SK-N-SH treated with all-trans-retinoic acid at 6 μM for 48 hours (cell line): ENCODE results near the gene PLXND1.

ENCODE experiments used
- ATAC-seq: fragments of 200-7000 bp; cut with Tn5 transposase; 3 replicates; pipeline ENCODE4 v1.9.1; 2020; ENCODE audit warnings: mild to moderate bottlenecking, moderate library complexity
- ARNTL ChIP-seq: fragments of 450-650 bp; formaldehyde crosslinking; IDR thresholded peaks from 2 replicates; pipeline ENCODE4 v1.5.0; 2020; ENCODE audit warnings: low read depth, mild to moderate bottlenecking, moderate library complexity, borderline replicate concordance
- BACH2 ChIP-seq: fragments of 250-450 bp; sonication (Bioruptor Pico); IDR thresholded peaks from 2 replicates; pipeline ENCODE4 v1.9.0; 2021; ENCODE audit warnings: mild to moderate bottlenecking, borderline replicate concordance
- CREB5 ChIP-seq: fragments of 250-450 bp; sonication (Bioruptor Pico); IDR thresholded peaks from 2 replicates; pipeline ENCODE4 v1.5.1; 2020; ENCODE audit warnings: low read depth, mild to moderate bottlenecking, moderate library complexity
- CSRNP3 ChIP-seq: fragments of 250-450 bp; sonication (Bioruptor Pico); IDR thresholded peaks from 2 replicates; pipeline ENCODE4 v1.5.1; 2021; ENCODE audit warnings: mild to moderate bottlenecking, moderate library complexity
- ESRRG ChIP-seq: fragments of 250-450 bp; sonication (Bioruptor Pico); IDR thresholded peaks from 2 replicates; pipeline ENCODE4 v1.6.1; 2021; ENCODE audit warnings: mild to moderate bottlenecking
- GLIS3 ChIP-seq: fragments of 250-450 bp; sonication (Bioruptor Pico); IDR thresholded peaks from 2 replicates; pipeline ENCODE4 v1.5.0; 2020; ENCODE audit warnings: mild to moderate bottlenecking, moderate library complexity
- OSR1 ChIP-seq: fragments of 250-450 bp; sonication (Bioruptor Pico); IDR thresholded peaks from 2 replicates; pipeline ENCODE4 v1.8.0; 2022; ENCODE audit warnings: moderate library complexity, mild to moderate bottlenecking, inconsistent platforms
- PATZ1 ChIP-seq: fragments of 250-450 bp; sonication (Bioruptor Pico); IDR thresholded peaks from 2 replicates; pipeline ENCODE4 v1.8.0; 2020; ENCODE audit warnings: mild to moderate bottlenecking, moderate library complexity, borderline replicate concordance
- PPARA ChIP-seq: fragments of 250-450 bp; sonication (Bioruptor Pico); IDR thresholded peaks from 2 replicates; pipeline ENCODE4 v1.5.0; 2020; ENCODE audit warnings: mild to moderate bottlenecking, borderline replicate concordance
- RARB ChIP-seq: fragments of 250-450 bp; sonication (Bioruptor Pico); IDR thresholded peaks from 2 replicates; pipeline ENCODE4 v1.8.0; 2021; ENCODE audit warnings: mild to moderate bottlenecking, moderate library complexity
- SNAI2 ChIP-seq: fragments of 250-450 bp; sonication (Bioruptor Pico); IDR thresholded peaks from 2 replicates; pipeline ENCODE4 v1.5.0; 2020; ENCODE audit warnings: mild to moderate bottlenecking, moderate library complexity
- TSHZ2 ChIP-seq: fragments of 250-450 bp; sonication (Bioruptor Pico); IDR thresholded peaks from 2 replicates; pipeline ENCODE4 v1.5.0; 2020; ENCODE audit warnings: mild to moderate bottlenecking, moderate library complexity
- ZC3H10 ChIP-seq: fragments of 250-450 bp; sonication (Bioruptor Pico); IDR thresholded peaks from 2 replicates; pipeline ENCODE4 v1.5.1; 2021; ENCODE audit warnings: mild to moderate bottlenecking, moderate library complexity
- ZFP30 ChIP-seq: fragments of 450-650 bp; formaldehyde crosslinking; IDR thresholded peaks from 2 replicates; pipeline ENCODE4 v1.5.0; 2022; ENCODE audit warnings: mild to moderate bottlenecking, moderate library complexity
- ZNF565 ChIP-seq: fragments of 450-650 bp; formaldehyde crosslinking; conservative IDR thresholded peaks from 2 replicates; pipeline ENCODE4 v1.5.0; 2020; ENCODE audit warnings: low read depth, mild to moderate bottlenecking, moderate library complexity
- ZNF70 ChIP-seq: fragments of 450-650 bp; formaldehyde crosslinking; IDR thresholded peaks from 2 replicates; pipeline ENCODE4 v1.5.0; 2020; ENCODE audit warnings: mild to moderate bottlenecking, moderate library complexity

PLXND1 gene

GRCh38 chr3:129609591-129610182, 3.2 kb upstream of the PLXND1 start:
- ATAC-seq = no peak
- TF ChIP-seq TSHZ2 (CRISPR knock-in tag) (no peak), BACH2 (CRISPR knock-in tag) (no peak), OSR1 (CRISPR knock-in tag) (no peak), PATZ1 (CRISPR knock-in tag) (no peak)

GRCh38 chr3:129608936-129609590, 2.6 kb upstream of the PLXND1 start:
- TF ChIP-seq CSRNP3 (CRISPR knock-in tag) = no peak
- TF ChIP-seq ZNF70 (CRISPR knock-in tag) = 0 out of 2 replicates have a peak, but pooled peaks have one; percentile 19
- ATAC-seq = no peak

GRCh38 chr3:129608087-129608935, 1.8 kb upstream of the PLXND1 start:
- ATAC-seq = peak; percentile 72
- TF ChIP-seq PPARA (CRISPR knock-in tag) = no peak
- TF ChIP-seq GLIS3 (CRISPR knock-in tag) = no peak
- TF ChIP-seq CSRNP3 (CRISPR knock-in tag) = no peak
- no peak for TF ChIP-seq BACH2 (CRISPR knock-in tag)
- TF ChIP-seq ZC3H10 = no peak
- TF ChIP-seq ZNF565 = no peak
- TF ChIP-seq SNAI2 (CRISPR knock-in tag) = no peak
- no peak for TF ChIP-seq ESRRG (CRISPR knock-in tag)
- TF ChIP-seq ZFP30 (CRISPR knock-in tag) = no peak
- TF ChIP-seq CREB5 = no peak
- no peak for TF ChIP-seq ZNF70 (CRISPR knock-in tag)
- TF ChIP-seq ARNTL (CRISPR knock-in tag) = no peak
- no peak for TF ChIP-seq RARB
